GM12891 (cell line): ENCODE results near the gene SEH1L.

Experiments used
- POLR2A ChIP-seq: IDR thresholded peaks from 2 replicates; pipeline ENCODE4 v1.6.1; 2011; ENCODE audit warnings: low read depth, low read length, control low read depth
- POLR2AphosphoS5 ChIP-seq: IDR thresholded peaks from 2 replicates; pipeline ENCODE4 v1.6.1; 2011; ENCODE audit warnings: low read depth, low read length, control low read depth
- TAF1 ChIP-seq: IDR thresholded peaks from 2 replicates; pipeline ENCODE4 v1.6.1; 2011; ENCODE audit warnings: low read depth, low read length, control low read depth

DNA sequence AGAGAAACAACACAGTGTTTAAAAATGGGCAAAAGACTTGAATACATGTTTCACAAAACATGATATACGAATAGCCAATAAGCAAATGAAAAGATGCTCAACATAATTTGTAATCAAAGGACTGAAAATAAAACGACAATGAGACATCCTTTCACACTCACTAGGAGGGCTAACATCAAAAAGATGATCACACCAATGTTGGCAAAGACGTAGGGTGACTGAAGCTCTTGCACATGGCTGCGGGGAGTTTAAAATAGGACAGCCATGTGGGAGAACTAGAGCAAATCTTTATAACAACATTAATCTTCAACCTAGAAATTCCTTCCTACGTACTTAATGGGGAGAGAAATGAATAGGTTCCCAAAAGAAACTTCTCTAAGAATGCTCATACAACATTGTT lies 19.2 kb upstream of the SEH1L start:
- TF ChIP-seq POLR2AphosphoS5 (no peak), POLR2A (no peak), TAF1 (no peak)
